EH (cell line): ENCODE data around the gene CREBBP.

Experiments used
- DNase-seq: peaks from one replicate; pipeline ENCODE4 v3.0.0-alpha.2; 2015; ENCODE audit warnings: low read depth

CREBBP gene

DNA sequence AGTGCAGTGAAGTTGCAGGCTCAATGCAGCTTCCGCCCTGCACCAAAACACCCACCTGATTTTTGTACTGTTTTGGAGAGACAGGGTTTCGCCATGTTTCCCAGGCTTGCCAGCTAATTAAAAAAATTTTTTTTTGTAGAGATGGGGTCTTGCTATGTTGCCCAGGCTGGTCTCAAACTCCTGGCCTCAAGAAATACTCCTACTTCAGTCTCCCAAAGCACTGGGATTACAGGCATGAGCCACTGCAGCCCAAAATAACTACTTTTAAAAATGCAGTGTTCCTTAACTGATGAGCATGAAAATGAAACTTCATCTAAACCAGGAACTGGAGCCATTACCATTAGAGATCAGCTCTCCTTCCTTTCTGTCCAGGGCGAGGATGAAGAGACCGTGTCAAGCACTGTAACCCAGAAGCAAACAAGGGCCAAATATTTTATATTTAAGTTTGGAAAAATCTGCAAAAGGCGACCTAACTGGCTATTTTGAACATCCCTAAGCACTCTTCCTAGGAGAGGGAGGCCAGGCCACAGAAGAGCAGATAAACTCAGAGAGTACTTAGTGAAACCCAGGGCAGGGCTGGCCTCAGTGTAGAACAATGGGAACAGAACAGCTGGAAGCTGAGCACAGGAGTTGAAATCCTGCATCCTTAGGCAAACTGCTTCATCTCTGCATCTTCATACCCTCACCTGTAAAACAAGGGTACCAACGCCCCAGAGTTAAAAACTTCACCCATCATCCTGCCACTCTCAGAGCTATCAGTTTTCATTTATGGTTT is 24.0 kb downstream of the CREBBP start:
- DNase-seq = no peak

DNA sequence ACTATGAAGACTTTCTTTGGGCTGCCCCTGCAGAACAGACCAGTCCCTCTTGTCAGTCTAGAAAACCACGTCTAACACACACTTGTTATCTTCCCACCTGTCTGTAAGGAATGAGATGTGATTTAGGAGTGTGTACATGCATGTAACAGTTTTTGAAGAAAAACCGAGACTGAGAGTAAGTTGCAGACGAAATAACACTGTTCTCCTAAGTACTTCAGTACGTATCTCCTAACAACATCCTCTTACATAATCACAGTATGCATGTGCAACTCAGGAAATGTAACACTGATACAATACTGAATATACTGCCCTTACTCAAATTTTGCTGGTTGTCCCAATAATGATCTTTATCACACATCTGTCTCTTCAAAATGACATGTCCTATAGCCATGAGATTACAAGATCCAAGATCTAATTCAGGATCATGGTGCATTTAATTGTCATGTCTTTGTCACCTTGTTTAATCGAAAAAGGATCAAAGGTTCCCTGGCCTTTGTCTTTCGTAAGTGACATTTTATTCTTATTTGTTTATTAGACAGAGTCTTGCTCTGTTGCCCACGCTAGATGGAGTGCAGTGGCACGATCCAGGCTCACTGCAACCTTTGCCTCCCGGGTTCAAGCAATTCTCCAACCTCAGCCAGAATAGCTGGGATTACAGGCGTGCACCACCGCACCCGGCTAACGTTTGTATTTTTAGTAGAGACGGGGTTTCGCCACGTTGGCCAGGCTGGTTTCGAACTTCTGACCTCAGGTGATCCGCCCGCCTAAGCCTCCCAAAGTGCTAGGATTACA is 25.6 kb downstream of the CREBBP start:
- no peak for DNase-seq

DNA sequence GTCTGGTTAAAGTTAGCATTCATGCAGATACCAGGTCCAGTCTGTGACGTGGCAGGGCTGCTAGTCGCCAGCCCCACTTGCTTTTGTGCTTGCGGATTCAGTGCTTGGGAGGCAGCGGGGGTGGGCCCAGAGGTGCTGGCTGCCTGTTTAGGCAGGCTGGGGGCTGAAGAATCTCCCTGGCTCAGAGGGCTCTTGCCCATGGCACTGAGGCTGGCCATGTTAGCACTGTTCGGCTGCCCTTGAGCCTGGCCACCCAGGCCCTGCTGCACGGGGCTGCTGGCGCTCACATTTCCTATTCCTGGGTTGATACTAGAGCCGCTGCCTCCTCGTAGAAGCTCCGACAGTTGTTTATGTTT is 30.0 kb downstream of the CREBBP start:
- DNase-seq = no peak

DNA sequence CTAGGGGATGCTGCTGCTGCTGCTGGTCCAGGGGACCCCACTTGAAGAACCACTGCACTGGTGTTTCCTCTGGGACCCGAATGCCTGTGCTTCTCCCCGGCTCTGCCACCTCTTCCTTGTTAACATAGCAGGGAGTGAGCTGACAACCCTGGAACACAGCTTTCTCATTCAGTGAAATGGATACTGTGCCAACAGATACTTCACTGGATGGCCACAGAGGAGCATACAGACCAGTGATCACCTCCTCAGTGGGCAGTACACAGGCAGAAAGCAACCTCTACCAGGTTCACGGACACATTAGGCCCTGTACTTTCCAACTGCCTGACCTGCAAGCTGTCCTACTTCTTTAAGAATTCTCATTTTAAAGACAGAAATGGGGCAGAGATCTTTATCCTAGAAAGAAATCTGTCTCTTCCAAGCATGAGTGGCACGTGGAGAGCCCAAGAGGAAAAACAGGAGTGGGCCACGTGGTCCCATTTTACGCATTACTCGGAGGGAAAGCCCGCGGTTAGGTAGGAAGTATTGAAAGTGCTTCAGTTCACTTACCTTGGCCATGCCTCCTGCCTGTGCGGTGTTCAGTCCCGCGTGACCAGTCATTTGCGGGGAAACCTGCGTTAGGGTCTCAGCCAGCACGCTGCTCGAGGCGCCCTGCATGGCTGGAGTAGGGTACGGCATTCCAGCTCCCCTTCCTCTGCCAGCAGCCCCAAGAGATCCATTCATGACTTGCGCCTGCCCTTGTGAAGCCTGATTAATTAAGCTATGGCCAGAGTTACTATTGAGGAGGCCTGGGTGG is 30.6 kb downstream of the CREBBP start:
- DNase-seq = no peak

DNA sequence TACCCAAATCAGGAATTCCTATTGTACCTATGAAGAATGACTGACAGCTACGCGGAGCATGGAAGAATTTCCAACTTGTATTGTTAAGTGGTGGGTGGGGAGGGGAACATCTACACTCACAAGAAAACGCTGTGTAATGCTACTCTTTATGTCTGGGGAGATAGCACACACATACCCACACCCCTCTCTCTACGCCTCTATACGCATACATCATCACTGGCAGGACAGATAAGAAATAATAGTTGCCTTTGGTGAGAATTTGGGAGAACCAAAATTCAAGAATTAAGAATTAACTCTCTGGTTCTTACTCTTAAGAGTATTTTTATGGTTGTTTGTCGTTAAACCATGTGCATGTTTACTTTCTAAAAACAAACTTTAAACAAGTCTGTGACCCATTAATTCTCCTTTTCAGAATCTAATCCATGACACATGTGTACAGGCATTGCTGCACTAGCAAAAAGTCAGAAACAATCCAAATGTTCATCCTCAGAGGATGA is 33.9 kb downstream of the CREBBP start:
- DNase-seq = no peak

DNA sequence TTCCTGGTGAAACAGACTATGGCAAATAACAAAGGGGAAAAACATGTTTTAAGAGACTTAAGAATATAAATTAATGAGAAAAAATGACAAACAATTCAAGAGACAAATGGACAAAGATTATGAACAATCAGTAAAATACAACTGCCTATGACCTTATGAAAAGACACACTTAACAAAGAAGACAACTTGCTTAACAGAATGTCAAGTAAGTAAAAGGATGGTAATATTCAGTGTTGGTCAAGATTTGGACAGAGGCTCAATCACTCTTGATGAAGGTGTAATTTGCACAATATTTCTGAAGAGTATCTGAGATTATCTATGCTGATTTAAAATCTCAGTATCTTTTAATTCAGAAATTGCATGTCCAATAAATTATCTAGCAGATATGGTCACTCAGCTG is 34.4 kb downstream of the CREBBP start:
- no peak for DNase-seq

DNA sequence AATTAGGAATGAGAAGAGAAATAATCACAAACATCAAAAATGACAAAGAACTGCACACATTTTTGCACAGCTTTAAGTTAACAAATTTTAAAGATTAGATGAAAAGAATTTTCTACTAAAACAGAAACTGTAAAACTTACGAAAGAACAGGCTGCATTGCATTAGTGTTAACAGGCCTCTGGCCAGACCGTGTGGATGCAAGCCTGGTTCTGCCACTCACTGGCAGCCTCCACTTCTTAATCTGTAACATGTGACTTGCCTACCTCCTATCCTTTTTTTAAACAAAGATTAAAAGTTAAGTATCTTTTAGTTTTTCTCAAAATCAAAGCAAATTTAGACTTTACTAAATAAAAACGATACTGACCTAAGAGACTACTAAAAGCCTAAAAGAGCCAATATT is 37.5 kb downstream of the CREBBP start:
- DNase-seq = peak; percentile 36

DNA sequence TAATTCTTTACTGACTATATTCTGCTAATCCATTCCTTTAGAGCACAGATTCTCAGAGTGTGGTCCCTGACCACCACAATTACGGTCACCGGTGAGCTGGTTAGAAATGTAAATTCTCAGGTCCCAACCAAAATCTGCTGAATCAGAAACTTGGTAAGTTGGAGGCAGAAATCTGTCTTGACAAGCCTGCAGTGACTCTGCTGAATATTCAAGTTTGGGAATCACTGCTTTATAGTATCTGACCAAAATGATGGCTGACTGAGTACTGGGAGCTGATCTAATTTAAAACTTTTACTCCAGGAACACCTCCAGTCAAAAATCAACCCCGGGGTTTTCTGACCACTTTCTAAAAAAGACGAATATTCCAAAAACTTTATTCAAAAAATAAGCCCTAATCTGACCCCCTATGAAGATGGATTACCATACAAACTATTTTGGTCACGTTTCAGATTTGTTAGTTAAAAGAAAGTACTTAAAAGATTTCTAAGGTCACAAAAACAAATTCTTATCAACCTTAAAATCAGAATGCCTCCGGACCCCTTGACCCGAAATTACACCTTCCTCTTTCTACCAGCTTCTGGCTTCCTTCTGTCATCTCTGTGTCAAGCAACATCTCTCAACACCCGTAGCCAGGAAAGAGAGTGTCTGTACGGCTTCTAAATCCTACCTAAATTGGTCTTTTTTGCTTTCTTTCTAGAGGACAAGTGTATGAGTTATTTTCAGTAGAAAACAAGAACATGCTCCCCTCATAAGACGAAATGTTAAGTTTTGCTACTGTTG is 38.6 kb downstream of the CREBBP start:
- no peak for DNase-seq

DNA sequence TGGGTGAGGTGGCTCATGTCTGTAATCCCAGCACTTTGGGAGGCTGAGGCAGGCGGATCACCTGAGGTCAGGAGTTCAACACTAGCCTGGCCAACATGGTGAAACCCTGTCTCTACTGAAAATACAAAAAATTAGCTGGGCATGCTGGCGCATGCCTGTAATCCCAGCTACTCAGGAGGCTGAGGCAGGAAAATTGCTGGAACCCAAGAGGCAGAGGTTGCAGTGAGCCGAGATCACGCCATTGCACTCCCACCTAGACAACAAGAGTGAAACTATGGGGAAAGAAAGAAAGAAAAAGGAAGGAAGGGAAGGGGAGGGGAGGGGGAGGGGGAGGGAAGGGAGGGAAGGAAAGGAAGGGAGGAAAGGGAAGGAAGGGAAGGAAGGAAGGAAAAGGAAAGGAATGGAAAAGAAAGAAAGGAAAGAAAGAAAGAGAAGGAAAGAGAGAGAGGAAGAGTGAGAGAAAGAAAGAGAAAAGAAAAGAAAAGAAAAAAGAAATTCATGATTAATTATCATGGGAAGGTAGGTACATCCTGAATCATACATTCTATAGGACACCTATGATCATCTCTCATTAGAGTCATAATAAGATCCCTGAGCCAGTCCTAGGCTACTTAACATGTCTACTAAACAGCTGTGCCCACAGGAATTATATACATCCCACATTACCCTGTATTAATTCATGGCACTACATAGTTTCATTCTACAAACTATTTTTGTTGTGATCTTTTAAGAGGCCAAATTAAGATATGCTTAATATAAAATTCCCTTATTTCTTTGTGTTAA is 40.9 kb downstream of the CREBBP start:
- no peak for DNase-seq

DNA sequence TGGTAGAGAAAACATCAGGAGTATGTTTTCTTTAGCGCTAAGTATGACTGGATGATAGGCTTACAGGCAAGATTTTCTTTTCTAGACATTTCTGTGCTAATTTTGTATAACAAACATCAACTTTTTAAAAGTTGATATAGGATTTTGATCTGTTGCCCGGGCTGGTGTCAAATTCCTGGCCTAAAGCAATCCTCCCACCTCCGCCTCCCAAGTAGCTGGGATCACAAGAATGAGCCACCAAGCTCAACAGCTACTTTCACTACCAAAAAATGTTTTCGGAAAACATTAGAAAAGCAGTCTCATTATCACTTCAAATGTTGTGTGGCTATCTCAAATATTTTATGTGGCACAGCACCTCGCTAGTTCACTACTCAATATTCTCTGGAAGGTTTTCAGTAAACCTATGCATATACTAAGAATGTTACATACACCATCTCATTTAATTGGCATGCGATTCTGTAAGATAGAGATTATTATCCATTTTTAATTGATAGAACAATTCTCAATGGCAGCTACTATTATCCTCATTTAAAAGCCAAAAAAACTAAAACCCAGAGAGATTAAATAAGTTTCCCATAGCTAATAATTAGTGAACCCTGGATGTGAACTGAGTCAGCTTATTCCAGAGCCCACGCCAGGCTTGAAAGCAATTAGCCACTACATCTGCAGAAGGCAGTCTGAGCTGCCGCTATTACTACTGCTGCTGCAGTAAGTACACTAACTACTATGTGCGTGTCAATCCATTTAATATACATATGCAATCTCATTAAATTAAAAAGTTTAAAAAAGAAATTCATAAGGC is 41.7 kb downstream of the CREBBP start:
- DNase-seq = peak; percentile 44

DNA sequence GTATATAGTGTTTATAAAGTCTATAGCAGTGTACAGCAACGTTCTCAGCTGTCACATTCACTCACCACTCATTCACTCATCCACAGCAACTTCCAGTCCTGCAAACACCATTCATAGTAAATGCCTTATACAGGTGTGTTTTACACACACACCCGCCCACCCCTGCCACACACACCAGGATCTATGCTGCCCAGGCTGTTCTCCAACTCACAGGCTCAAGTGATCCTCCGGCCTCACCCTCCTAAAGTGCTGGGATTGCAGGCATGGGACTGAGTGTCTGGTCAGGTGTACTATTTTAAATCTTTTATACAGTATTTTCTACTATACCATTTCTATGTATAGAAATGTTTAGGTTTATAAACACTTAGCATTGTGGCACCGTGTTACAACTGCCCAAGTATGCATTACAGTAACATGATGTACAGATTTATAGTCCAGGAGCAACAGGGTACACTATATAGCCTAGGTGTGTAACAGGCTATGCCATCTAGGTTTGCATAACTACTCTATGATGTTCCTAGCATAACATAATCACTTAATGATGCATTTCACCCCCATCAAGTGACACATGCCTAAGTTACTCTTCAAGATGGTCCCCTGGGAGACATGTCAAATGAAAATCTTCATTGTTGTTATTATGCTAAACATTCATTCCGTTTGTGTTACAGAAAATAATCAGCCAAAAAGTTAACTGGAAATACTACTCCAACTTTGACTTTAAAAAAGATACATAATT is 42.5 kb downstream of the CREBBP start:
- no peak for DNase-seq

DNA sequence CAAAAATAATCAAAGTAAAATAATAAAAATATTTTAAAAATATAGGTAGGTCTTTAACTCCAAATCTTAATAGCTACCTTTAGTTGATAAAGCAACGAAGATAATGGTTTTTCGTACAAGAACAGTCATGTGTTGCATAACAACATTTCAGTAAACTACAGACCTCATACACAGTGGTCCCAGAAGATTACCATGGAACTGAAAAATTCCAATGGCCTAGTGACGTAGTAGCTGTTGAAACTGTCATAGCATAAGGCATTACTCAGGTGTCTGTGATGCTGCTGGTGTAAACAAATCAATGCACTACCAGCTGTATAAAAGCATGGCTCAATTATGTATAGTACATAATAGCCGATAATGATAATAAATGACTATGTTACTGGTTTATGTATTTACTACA is 43.9 kb downstream of the CREBBP start:
- no peak for DNase-seq

DNA sequence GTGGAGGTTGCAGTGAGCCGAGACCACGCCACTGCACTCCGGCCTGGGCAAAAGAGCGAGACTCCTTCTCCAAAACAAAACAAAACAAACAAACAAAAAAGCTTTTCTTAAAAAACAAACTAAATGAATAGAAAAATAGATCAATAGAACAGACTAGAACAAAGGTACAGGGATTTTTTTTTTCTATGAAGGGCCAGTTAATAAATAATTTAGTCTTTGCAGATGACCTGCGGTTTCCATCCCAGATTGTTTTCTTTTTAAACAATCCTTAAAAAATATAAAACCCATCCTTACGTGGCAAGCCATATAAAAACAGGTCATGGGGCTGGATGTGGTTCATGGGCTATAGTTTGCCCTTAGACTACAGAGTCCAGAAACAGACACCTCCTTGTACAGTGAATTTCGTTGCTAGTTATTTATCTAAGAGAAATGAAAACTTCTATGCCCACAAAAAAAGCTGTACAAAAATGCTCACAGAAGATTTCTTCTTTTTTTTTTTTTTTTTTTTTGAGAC is 45.4 kb downstream of the CREBBP start:
- DNase-seq = no peak

DNA sequence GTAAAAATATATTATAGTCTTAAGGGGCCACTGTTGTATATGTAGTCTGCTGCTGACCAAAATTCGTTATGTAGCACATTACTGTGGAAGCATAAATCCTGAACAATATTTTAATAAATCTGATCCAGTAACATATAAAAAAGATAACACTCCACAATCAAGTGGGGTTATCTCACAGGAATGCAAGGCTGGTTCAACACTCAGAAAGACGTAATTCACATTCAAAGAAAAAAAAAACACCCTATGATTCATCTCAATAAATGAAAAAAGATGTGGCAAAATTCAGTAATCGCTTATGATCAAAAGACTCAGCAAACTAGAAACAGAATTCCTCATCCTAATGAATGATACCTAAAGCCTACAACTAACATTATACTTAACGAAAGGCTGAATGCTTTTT is 47.8 kb downstream of the CREBBP start:
- no peak for DNase-seq

DNA sequence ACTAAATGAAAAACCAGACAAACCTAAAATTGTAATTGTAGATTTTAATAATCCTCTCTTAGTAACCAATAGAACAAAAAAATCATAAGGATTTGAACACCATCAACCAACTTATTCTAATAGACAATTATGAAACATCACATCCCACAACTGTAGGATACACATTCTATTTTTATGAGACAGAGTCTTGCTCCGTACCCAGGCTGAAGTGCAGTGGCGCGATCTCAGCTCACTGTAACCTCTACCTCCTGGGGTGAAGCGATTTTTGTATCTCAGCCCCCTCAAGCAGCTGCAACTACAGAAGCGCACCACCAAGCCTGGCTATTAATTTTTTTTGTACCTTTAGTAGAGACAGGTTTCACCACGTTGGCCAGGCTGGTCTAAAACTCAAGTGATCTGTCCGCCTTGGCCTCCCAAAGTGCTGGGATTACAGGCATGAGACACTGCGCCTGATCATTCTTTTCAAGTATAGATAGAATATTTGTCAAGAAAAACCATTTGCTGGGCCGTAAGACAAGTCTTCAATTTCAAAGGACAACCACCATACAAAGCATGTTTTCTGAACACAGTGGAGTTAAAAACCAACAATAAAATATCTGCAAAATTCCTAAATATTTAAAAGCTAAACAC is 49.8 kb downstream of the CREBBP start:
- no peak for DNase-seq

DNA sequence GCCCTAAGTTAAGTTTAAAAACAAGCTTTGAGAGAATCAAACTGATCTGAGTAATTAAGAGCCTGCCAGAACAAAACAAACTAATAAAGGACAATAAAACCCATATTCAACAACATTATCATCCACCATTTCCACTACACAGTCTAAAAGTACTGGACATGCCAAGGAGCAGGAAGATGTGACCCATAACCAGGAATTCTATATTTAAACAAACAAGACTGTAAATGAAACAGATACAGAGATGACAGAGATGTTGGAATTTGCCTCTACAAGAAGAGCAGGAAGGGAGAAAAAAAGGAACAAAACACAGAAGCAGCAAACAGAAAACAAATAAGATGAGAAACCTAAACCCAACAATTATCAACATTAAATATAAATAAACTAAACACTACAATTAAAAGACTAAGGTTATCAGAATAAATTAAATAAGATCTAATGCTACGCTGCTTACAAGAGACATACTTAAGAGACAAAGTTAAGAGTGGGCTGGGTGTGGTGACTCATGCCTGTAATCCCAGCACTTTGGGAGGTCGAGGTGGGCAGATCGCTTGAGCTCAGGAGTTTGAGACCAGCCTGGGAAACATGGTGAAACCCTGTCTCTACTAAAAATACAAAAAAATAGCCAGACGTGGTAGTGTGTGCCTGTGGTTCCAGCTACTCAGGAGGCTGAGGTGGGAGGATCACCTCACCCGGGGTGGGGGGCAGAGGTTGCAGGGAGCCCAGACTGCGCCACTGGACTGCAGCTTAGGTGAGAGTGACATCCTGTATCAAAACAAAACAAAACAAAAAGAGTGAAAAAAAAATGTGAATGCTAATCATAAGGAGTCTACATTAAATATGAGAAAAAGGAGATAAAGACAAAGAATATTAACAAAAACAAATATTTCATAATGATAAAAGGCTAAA is 50.6 kb downstream of the CREBBP start:
- peak; percentile 70 for DNase-seq

DNA sequence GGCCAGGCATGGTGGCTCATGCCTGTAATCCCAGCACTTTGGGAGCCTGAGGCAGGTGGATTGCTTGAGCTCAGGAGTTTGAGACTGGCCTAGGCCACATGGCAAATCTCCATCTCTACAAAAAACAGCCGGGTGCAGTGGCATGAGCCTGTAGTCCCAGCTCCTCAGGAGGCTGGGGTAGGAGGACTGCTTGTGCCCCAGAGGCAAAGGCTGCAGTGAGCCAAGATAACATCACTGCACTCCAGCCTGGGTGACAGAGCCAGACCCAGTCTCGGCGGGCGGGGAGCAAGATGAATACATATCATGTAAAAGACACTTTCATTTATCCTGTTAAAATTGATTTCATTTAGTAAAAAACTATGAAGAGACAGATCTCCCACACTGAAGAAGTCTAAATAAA is 54.6 kb downstream of the CREBBP start:
- DNase-seq = no peak

DNA sequence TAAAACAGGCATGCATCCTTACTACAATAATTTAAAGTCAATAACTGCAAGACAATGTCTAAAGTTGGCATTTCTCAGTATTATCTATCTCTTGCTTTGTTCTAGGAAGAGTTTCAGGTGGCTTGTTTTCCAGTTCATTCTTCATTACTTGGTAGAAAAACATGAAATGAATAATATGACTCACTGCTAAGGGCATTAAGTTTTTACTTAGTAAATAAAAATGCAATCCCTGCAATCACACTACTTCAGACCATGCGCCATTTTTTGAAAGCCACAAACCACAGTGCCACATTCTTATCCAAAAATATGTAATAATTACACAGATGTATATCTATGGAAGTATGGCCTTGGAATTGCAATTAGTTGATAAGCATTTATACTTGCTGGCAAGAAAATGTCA is 55.4 kb downstream of the CREBBP start:
- peak; percentile 85 for DNase-seq
